GM19372 (cell line): ENCODE results near the gene LRGUK.

Experiments
- ATAC-seq: cut with Tn5 transposase; IDR thresholded peaks from one replicate; pipeline ENCODE4 v1.9.1; 2021; ENCODE audit warnings: mild to moderate bottlenecking, low read depth, moderate library complexity; ENCODE audit not compliant: unreplicated experiment

The LRGUK gene

DNA sequence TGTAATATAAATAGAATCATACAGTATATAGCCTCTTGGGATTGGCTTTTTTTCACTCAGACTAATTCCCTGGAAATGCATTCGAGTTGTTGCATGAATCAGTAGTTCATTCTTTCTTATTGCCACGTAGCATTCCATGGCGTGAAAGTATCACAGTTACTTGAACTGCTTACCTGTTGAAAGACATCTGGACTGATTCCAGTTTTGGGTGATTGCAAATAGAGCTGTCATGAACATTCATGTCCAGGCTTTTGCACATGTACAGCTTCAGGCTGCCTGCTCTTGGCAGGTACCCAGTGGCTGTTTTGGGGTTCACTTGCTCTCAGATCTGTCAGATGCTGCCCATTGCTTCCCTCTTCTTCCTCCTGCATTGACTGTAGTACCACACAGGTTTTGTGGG, 54.9 kb downstream of the LRGUK start:
- no peak for ATAC-seq

DNA sequence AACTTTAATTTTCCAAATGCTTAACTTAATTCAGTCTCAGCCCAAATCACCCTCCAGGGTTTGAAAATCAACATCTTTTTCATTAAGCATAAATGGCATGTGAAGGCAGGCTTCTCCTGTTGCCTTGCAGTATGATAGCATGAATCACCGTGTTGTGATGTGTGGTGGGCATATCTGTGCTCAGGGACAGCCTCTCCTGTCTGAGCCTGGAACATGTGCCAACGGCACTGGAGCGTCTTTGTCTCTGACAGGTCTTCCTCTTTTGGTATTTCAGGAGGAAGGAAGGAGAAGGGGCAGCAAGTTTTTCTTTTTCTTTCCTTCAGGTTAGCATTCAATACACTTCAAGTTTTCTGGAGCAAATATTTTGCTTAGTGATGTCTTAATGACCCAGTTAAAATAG, 57.6 kb downstream of the LRGUK start:
- no peak for ATAC-seq

- no peak for ATAC-seq
Measured at GRCh38 chr7:134186027-134186426, 58.9 kb downstream of the LRGUK start.

- ATAC-seq: no peak
Measured at GRCh38 chr7:134186801-134187200, 59.7 kb downstream of the LRGUK start.

- ATAC-seq: no peak
Measured at GRCh38 chr7:134187893-134188292, 60.8 kb downstream of the LRGUK start.

DNA sequence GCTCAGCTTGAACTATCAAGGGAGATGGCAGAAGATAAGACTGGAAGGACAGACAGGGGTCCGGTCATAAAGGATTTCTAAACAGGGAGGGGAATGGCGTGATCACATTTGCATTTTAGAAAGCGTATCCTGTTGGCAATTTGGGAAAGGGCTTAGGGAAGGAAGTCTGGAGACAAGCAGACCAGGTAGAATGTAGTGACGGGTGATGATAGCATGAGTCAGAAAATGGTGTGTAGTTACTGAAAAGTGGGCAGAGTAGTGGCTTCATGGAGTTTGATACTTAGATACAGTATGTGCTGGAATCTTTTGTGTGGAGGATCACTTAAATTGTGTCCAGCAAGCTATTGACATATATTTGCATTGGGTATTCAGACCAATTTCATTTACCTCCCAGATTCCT, 61.2 kb downstream of the LRGUK start:
- ATAC-seq: no peak

DNA sequence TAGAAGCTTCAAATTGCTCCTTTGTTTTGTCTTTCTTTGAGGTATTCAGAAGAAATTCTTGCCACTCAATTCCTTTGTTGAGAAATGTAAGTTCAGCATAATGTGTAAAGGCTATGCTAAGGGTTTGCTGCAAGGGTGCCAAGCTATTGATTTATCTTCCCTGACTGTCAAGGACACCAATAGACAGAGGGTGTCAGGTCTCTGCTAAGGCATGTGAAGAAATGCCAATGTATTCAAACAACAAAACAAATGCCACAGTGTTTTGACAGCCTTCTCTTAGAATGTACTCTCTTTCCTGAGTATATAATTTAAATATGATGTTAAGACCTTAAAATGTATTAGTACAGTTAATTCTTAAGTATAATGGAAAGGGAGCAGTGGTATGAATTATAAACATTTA, 62.4 kb downstream of the LRGUK start:
- ATAC-seq: no peak

DNA sequence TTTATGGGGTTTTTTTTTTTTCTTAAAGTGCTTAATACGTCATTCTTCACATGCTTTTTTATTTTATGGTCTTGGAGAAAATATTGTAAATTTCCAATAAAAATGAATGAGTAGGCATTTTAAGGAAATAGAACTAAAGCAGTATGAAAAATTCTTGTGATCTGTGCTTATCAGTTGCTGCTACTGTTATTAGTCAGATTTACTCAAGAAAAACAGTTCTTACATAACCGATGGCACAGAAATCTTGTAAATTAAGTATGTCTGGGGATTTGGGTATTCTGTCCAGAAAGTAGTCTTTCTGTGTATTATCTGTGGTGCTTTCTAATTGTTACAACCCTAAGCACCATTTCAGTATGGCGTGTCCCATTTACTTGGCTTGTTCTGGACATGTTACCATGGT, 64.7 kb downstream of the LRGUK start:
- ATAC-seq: no peak

DNA sequence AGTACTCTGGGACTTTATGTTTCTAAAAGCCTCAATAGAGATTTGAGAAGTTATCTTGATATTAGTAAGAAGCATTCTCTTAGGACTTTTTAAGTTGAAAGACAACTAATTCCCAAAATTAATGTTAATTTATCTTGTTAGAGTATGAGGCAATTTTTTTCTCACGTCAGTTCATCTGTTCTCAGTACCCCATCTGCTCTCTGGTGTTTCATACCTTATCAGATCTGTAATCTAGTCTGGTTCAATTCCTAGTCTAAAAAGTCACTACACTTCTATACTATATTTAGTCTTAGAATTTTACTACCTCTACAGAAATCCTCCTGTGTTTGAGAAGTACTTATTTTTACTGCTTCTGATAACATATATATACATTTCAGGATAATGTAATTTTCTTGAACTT, 66.1 kb downstream of the LRGUK start:
- ATAC-seq: no peak

DNA sequence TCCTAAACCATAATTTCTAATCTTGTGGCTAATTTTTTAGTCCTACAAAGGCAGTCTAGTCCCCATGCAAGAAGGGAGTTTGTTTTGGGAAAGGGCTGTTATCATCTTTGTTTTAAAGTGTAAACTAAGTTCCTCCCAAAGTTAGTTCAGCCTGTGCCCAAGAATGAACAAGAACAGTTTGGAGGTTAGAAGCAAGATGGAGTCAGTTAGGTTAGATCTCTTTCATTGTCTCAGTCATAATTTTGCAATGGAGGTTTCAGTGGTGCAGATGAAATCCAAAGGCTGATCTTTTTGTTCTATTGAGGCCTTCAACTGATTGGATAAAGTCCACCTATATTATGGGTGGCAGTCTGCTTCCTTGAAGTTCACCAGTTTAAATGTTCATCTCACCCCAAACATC, 68.1 kb downstream of the LRGUK start:
- ATAC-seq: no peak

DNA sequence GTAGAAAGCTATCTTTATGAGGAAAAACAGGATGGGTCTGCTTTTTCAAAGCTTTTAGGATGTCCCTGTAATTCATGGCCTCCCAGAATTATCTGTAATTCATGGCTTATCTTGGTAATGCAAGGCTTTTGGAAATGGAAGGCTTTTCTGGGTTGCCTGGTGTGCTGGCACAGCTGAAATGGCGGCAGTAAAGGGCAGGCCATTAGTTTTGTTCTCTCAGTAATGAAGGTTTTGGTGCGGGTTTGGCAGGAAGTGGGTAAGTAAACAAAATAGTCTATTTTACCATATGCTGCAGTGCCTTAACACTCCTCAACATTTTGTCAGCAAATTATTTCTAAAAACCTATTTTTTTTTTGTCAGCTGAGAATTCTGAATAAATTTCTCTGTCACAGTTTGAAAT, 69.3 kb downstream of the LRGUK start:
- ATAC-seq: no peak

DNA sequence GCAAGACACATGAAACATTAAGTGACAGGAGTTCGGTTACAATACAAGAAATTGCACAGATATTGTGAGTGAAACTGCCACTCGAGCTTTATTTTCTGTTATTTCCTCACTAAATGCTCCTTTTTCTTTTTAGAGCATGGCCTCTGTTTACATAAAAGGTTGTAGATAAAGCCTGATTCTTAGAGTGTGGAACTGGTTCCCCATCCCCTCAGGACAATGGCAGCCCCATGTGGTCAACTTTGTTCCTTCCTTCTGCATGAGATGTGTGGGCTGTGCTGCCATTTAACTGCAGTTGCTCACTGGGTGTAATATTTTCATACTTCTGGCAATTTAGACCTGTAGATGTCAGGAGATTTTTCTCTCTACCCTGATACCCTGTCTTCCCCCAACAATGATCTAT, 70.2 kb downstream of the LRGUK start:
- ATAC-seq: no peak

GRCh38 chr7:134200970-134201369, 73.8 kb downstream of the LRGUK start:
- ATAC-seq: no peak

- ATAC-seq: no peak
Measured at GRCh38 chr7:134201569-134202261, 74.6 kb downstream of the LRGUK start.

DNA sequence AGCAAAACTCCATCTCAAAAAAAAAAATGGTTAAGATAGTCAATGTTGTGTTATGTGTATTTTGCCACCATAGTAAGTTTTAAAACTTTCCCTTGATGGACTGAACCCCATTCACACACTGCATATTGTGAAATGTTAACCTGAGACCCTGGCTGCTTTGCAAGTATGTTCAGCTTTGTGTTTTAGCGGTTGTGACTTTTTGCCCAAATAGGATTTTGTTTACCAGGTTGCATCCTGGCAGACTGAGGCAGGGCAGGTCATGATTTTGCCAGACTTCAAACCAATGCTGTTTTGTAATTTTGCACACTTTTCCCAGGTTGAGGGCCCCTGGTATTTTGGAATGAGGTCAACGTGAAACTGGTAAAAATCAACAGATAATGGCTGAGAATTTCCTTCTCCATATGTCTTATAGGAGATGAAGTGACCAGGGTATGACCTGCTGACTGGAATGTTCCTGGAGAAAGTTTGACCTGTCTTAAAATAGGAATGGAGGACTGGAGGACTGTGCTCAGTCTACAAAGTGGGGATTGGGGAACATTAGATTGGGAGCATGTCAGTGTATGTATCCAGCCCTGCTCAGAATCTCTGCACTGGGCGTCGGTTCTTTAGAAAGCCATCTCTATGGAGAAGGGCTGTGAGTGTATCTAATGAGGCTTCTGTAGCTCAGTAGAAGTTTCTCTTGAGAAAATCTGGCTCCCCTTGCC, 76.2 kb downstream of the LRGUK start:
- no peak for ATAC-seq

DNA sequence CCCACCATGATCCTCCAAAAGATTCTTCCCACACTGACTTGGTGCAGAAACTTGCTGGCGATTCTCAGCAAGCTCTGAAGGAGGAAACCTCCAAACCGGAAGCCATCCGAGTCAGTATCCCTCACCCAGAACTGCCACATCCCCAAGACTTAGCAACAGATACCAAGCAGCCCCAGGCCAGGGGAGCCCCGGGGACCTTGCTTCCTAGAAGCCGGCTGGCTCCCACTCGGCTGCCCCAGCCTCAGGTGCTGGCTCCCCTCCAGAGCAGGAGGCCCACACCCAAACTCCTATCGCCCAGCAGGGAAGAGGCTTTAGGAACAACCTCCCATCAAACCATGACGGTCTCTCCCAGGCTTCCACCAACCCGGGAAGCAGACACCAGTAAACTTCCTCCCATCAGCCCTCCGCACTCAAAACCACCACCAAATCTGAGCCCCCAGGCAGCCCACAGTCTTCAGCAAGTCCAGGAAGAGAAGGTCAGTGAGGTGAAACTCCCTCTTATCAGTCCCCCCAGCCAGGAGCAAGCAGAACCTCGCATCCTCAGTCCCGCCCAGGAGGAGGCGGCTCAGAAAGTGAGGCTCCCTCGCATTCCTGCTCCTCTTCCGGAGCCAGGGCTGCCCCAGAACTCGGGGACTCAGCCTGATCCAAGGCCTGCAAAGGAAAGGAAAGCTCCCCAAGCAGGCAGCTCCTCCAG, 82.3 kb downstream of the LRGUK start:
- no peak for ATAC-seq

- ATAC-seq: no peak
Measured at GRCh38 chr7:134210227-134210626, 83.1 kb downstream of the LRGUK start.

DNA sequence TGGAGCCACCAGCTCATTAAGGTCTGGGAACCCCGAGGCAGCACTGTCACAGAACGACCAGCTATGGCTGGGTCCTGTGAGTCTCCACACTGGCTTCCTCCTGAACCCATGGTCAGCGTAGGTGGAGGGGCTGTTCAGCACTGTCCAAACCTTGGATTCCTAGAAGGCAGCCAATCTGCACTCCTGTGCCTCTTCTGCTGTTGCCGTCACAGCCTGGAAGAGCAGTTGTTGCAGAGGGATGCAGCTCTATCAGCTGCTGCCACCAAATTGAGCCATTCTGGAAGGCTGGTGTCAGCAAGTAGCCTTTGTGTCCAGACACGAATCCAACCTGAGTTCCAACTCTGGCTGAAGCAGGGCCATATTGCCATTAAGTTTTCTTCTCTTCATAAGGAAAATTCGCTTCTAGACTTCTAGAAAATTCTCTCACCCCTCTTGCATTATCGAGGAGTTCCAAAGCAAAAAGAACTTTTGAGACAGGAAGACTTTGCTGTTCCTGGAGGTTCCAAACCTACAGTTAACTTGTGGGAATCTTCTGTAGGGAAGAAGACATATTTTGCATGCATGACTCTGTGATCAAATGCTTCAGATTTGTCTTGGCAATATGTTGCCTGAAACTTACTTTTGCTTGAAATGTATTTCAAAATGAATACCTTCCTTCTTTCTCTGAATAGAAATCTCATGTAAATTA, 84.0 kb downstream of the LRGUK start:
- ATAC-seq: no peak

DNA sequence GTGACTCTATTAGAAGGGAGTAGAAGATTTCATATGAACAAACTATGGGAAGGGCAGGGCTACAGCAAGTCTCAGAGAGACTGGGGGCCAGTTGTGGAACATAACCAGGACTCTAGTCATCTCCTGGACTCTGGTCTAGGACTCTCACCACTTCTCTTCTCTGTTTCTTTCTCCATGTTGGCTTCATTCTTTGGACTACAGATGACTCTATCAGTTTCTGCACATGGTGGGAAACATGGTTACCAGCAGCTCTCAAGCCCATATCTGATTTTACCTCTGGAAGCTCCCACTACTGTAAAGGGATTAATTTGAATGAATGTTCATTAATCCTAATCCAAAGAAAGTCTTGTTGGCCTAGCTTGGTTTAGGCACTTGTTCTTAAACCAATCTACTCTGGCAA, 84.7 kb downstream of the LRGUK start:
- ATAC-seq: no peak

GRCh38 chr7:134212576-134213546, 85.7 kb downstream of the LRGUK start:
- no peak for ATAC-seq
